ENCODE results near the gene TTC9C.
A peak's percentile ranks its signal among the peaks of the same experiment; 100 is the strongest.
"Not testable (repeated sequence)": the region's sequence is repeated elsewhere in the genome, so short reads cannot be mapped to it uniquely, and the experiment has no call there.

The TTC9C gene

GRCh38 chr11:62709247-62710000 lies 18.9 kb upstream of the TTC9C start:
- DNase-seq (ENCODE audit: low spot score) = peak; percentile 92

GRCh38 chr11:62710001-62710345 lies 18.3 kb upstream of the TTC9C start:
- no peak for DNase-seq (ENCODE audit: low spot score)

- no peak for DNase-seq (ENCODE audit: low spot score)
Observed at GRCh38 chr11:62712276-62712812, 15.9 kb upstream of the TTC9C start.

- no peak for DNase-seq (ENCODE audit: low spot score)
Observed at GRCh38 chr11:62712861-62713260, 15.4 kb upstream of the TTC9C start.

- DNase-seq (ENCODE audit: low spot score) = no peak
Observed at GRCh38 chr11:62713343-62713742, 14.9 kb upstream of the TTC9C start.

- no peak for DNase-seq (ENCODE audit: low spot score)
Observed at GRCh38 chr11:62715150-62716130, 12.8 kb upstream of the TTC9C start.

GRCh38 chr11:62716206-62716605 lies 12.1 kb upstream of the TTC9C start:
- DNase-seq (ENCODE audit: low spot score) = no peak

GRCh38 chr11:62716816-62717215 lies 11.5 kb upstream of the TTC9C start:
- DNase-seq (ENCODE audit: low spot score) = no peak

GRCh38 chr11:62719302-62719978 lies 8.8 kb upstream of the TTC9C start:
- no peak for DNase-seq (ENCODE audit: low spot score)

- DNase-seq (ENCODE audit: low spot score) = no peak
Observed at GRCh38 chr11:62721994-62722393, 6.3 kb upstream of the TTC9C start.

- no peak for DNase-seq (ENCODE audit: low spot score)
Observed at GRCh38 chr11:62724171-62724570, 4.1 kb upstream of the TTC9C start.

- no peak for DNase-seq (ENCODE audit: low spot score)
Observed at GRCh38 chr11:62725646-62726045, 2.6 kb upstream of the TTC9C start.

GRCh38 chr11:62726156-62726914 lies 2.0 kb upstream of the TTC9C start:
- no peak for DNase-seq (ENCODE audit: low spot score)

- DNase-seq (ENCODE audit: low spot score) = no peak
Observed at GRCh38 chr11:62726915-62727164, 1.4 kb upstream of the TTC9C start.

GRCh38 chr11:62727165-62727871 lies 968 bp upstream of the TTC9C start, which contains the start of gene HNRNPUL2:
Gene HNRNPUL2 (minus strand): TSS chr11:62727457. CDS start chr11:62727156, 301 bp downstream.
- DNase-seq (ENCODE audit: low spot score) = peak; percentile 97

- DNase-seq (ENCODE audit: low spot score) = peak; percentile 92
Observed at GRCh38 chr11:62727872-62728170, 465 bp upstream of the TTC9C start.

- not testable (repeated sequence) for DNase-seq (ENCODE audit: low spot score)
Observed at GRCh38 chr11:62730076-62730475, 1.8 kb downstream of the TTC9C start.

GRCh38 chr11:62732830-62733229 lies 4.5 kb downstream of the TTC9C start:
- no peak for DNase-seq (ENCODE audit: low spot score)

GRCh38 chr11:62737196-62737595 lies 8.9 kb downstream of the TTC9C start:
- no peak for DNase-seq (ENCODE audit: low spot score)

GRCh38 chr11:62747475-62748160 lies 19.3 kb downstream of the TTC9C start:
- DNase-seq (ENCODE audit: low spot score) = no peak

GRCh38 chr11:62749931-62750330 lies 21.6 kb downstream of the TTC9C start:
- DNase-seq (ENCODE audit: low spot score) = not testable (repeated sequence)
